Activated CD8-positive, alpha-beta T cell treated with anti-CD3 and anti-CD28 coated beads for 36 hours (primary cell): ENCODE results near the gene HAVCR1. TPM values are rescaled to one million over a fixed set of nuclear protein-coding genes. Genes with fewer than 3 reads are reported as not detected.
A peak's percentile ranks its signal among the peaks of the same experiment; 100 is the strongest.

Experiments used
- ATAC-seq: fragments of 200-7000 bp; cut with Tn5 transposase; one replicate; pipeline ENCODE4 v1.10.0; 2021; ENCODE audit warnings: mild to moderate bottlenecking, moderate library complexity
- CTCF ChIA-PET: fragments of 350-600 bp; sonication (Branson Sonifier 250); formaldehyde crosslinking; loops from one replicate; lab custom pipeline; 2021; ENCODE audit warnings: antibody characterized with exemption; lab: Charles Lee
- POLR2A ChIA-PET: fragments of 350-600 bp; sonication (Branson Sonifier 250); formaldehyde crosslinking; loops from one replicate; lab custom pipeline; 2021; ENCODE audit warnings: antibody characterized with exemption; lab: Charles Lee
- DNase-seq: peaks from one replicate; pipeline ENCODE4 v3.0.0-alpha.2; 2020
- H3K27ac Mint-ChIP-seq: one replicate; pipeline ENCODE4 v1.8.0; 2021; ENCODE audit warnings: mild to moderate bottlenecking, mixed read lengths
- H3K27me3 Mint-ChIP-seq: one replicate; pipeline ENCODE4 v1.8.0; 2021; ENCODE audit warnings: mixed read lengths
- H3K36me3 Mint-ChIP-seq: one replicate; pipeline ENCODE4 v1.8.0; 2021; ENCODE audit warnings: low read depth, mixed read lengths
- H3K4me1 Mint-ChIP-seq: one replicate; pipeline ENCODE4 v1.8.0; 2021; ENCODE audit warnings: low read depth, mixed read lengths
- H3K4me3 Mint-ChIP-seq: one replicate; pipeline ENCODE4 v1.8.0; 2021; ENCODE audit warnings: mild to moderate bottlenecking, moderate library complexity, mixed read lengths
- H3K9me3 Mint-ChIP-seq: one replicate; pipeline ENCODE4 v1.8.0; 2021; ENCODE audit warnings: mixed read lengths
- intact Hi-C: fragments of 100-400 bp; cut with micrococcal nuclease; formaldehyde crosslinking; loops from one replicate; pipeline ENCODE4 v1.10.0; 2022
- total RNA-seq, 2 experiments: library from RNA; stranded (reverse); gene quantifications; one replicate each; pipeline ENCODE4 v1.2.3, GENCODE V29; 2021
- TF ChIP-seq, protein P1 (sequence below): fragments of 200-600 bp; IDR thresholded peaks from one replicate; pipeline ENCODE4 v1.8.0; 2022; ENCODE audit warnings: antibody characterized with exemption, mild to moderate bottlenecking

The HAVCR1 gene
- total RNA-seq, 2 experiments from 2014 or later: 0.54 TPM; not detected in 1

DNA sequence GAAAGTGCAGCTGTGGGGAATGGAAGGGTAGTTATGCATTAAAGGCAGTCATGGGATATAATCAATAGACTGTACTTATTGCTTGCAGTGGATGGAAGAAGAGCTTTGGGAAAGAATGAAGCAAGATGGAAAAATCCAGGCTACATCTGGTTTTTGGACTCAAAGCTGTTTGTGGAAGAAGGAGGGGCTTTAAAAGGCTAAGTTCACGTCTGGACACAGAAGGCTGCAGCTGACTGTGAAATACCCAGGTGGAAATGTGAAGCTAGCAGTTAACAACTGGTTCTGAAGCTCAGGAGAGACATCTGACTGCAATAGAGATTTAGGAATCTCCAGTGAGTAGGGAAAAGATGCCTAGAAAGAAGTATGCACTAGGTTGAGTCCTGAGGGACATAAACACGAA is 52.7 kb downstream of the HAVCR1 start:
- TF ChIP-seq, protein P1, sequence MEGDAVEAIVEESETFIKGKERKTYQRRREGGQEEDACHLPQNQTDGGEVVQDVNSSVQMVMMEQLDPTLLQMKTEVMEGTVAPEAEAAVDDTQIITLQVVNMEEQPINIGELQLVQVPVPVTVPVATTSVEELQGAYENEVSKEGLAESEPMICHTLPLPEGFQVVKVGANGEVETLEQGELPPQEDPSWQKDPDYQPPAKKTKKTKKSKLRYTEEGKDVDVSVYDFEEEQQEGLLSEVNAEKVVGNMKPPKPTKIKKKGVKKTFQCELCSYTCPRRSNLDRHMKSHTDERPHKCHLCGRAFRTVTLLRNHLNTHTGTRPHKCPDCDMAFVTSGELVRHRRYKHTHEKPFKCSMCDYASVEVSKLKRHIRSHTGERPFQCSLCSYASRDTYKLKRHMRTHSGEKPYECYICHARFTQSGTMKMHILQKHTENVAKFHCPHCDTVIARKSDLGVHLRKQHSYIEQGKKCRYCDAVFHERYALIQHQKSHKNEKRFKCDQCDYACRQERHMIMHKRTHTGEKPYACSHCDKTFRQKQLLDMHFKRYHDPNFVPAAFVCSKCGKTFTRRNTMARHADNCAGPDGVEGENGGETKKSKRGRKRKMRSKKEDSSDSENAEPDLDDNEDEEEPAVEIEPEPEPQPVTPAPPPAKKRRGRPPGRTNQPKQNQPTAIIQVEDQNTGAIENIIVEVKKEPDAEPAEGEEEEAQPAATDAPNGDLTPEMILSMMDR: no peak
- CTCF ChIA-PET: interaction anchor here (2.3 kb wide), 1 partner anchor 20 kb away, joined by 7 read pairs; no protein-coding TSS in a partner anchor
- DNase-seq (no peak), ATAC-seq (no peak)
- Mint-ChIP-seq H3K27me3 (no peaks in the 10 kb centered on the region), H3K27ac (no peak overlapping the region), H3K9me3 (peaks cover 10% of the 10 kb centered on the region), H3K4me1 (peaks cover 17% of the 10 kb centered on the region), H3K4me3 (no peak overlapping the region), H3K36me3 (peaks cover 18% of the 10 kb centered on the region)
- intact Hi-C loops: no loop called here
- POLR2A ChIA-PET: no interaction called here

DNA sequence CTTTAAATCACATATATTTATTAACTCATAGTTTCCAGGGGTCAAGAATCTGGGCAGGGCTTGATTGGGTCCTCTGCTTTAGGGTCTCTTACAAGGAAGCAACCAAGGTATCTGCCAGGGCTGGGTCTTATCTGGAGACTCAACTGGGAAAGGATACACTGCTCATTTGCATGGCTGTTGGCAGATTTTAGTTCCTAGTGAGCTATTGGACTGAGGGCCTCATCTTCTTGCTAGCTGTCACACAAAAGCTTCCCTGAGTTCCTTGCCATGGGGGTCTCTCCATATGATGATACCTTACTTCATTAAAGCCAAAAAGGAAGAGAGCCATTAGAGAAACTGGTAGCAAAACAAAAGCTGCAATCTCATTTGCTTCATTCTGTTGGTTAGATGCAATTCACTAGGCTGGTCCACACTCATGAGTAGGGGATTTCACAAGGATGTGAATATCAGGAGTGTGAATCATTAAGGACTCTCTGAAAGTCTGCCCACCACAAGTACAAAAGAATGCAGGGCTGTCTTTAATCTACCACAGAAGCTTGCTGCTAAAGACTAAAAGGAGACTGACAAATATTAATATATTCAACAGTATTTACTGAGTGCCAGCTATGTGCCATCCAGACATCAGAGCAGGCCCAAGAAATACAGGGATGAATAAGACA is 53.9 kb downstream of the HAVCR1 start:
- ChIA-PET POLR2A (interaction anchor here (0.7 to 1.2 kb wide), 3 partner anchors 11 to 85 kb away, joined by 3 to 4 read pairs (median 4); no protein-coding TSS in a partner anchor), CTCF (interaction anchor here (0.9 kb wide), 1 partner anchor 22 kb away, joined by 3 read pairs; no protein-coding TSS in a partner anchor)
- no peaks in the 10 kb centered on the region for H3K27me3 Mint-ChIP-seq
- peaks cover 17% of the 10 kb centered on the region for H3K4me1 Mint-ChIP-seq
- TF ChIP-seq, protein P1: no peak
- DNase-seq (peak; percentile 26), ATAC-seq (peak; percentile 93)
- peaks cover 25% of the 10 kb centered on the region for H3K36me3 Mint-ChIP-seq
- peaks cover 16% of the 10 kb centered on the region for H3K9me3 Mint-ChIP-seq
- intact Hi-C loops: no loop called here
- no peak overlapping the region for H3K4me3 Mint-ChIP-seq
- peak overlapping the region; percentile 64 for H3K27ac Mint-ChIP-seq

DNA sequence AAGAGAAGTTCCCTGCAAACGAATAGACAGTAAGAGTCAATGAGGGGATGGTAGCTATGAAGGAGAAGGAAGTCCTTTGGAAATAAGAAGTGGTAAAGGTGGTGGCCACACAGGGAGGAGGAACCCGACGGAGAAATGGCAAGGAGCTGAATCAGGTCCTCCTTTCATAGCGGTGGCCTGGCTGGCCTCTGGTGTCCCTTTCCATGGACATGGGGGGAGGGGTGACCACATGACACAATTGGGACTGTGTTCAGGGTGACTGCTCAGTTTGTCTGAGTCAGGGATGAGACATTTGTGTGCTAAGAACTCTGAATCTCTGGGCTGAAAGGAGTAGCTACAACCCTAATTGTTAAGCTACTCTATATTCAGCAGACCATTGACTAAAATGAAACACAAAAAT is 67.2 kb downstream of the HAVCR1 start:
- H3K27ac Mint-ChIP-seq: no peak overlapping the region
- CTCF ChIA-PET: interaction anchor here (0.6 kb wide), 1 partner anchor 139 kb away, joined by 3 read pairs; no protein-coding TSS in a partner anchor
- intact Hi-C loops: no loop called here
- no peaks in the 10 kb centered on the region for H3K4me1 Mint-ChIP-seq
- TF ChIP-seq, protein P1: no peak
- peaks cover 1% of the 10 kb centered on the region for H3K36me3 Mint-ChIP-seq
- ATAC-seq (no peak), DNase-seq (no peak)
- peaks cover 2% of the 10 kb centered on the region for H3K27me3 Mint-ChIP-seq
- H3K9me3 Mint-ChIP-seq: peaks cover 5% of the 10 kb centered on the region
- no peak overlapping the region for H3K4me3 Mint-ChIP-seq
- POLR2A ChIA-PET: no interaction called here

DNA sequence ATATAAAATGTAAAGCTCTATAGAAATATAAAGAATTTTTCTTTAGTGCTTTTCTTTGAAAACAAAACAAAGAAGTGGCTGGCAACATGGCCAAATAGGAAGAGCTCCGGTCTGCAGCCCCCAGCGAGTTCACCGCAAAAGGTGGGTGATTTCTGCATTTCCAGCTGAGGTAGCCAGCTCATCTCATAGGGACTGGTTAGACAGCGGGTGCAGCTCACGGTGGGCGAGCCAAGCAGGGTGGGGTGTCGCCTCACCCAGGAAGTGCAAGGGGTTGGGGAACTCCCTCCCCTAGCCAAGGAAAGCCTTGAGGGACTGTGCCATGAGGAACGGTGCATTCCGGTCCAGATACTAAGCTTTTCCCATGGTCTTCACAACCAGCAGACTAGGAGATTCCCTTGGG is 74.9 kb downstream of the HAVCR1 start:
- CTCF ChIA-PET: interaction anchor here (1.5 kb wide), 1 partner anchor 148 kb away, joined by 3 read pairs; no protein-coding TSS in a partner anchor
- H3K4me1 Mint-ChIP-seq: no peaks in the 10 kb centered on the region
- no peaks in the 10 kb centered on the region for H3K36me3 Mint-ChIP-seq
- H3K27ac Mint-ChIP-seq: no peak overlapping the region
- intact Hi-C loops: no loop called here
- POLR2A ChIA-PET: interaction anchor here (0.6 kb wide), 1 partner anchor 280 kb away, joined by 3 read pairs; no protein-coding TSS in a partner anchor
- no peaks in the 10 kb centered on the region for H3K27me3 Mint-ChIP-seq
- DNase-seq: no peak
- no peak for ATAC-seq
- no peak overlapping the region for H3K4me3 Mint-ChIP-seq
- TF ChIP-seq, protein P1: no peak
- peaks cover 7% of the 10 kb centered on the region for H3K9me3 Mint-ChIP-seq

DNA sequence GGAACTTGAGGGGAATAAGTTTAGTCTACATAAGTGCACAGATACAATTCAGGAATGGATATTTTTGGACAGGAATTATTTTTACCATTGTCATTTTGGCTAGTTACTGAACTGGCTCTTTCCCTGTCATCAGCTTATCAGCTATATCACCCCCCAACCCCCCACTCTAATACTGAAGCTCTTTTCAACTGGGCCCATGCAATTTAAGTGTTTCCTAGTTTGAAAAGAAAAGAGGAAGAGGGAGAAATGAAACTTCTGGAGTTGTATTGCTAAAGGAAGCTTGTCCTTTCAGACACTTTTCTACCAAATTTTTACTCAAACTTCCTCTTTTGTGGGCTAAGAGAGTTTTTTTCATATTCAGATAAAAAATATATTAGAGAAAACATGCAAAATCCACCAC is 77.4 kb downstream of the HAVCR1 start:
- no peaks in the 10 kb centered on the region for H3K36me3 Mint-ChIP-seq
- TF ChIP-seq, protein P1: no peak
- H3K27me3 Mint-ChIP-seq: no peaks in the 10 kb centered on the region
- intact Hi-C loops: no loop called here
- ATAC-seq: no peak
- POLR2A ChIA-PET: no interaction called here
- no peak for DNase-seq
- H3K27ac Mint-ChIP-seq: no peak overlapping the region
- H3K4me3 Mint-ChIP-seq: no peak overlapping the region
- no peaks in the 10 kb centered on the region for H3K4me1 Mint-ChIP-seq
- peaks cover 2% of the 10 kb centered on the region for H3K9me3 Mint-ChIP-seq
- CTCF ChIA-PET: no interaction called here
